ENCODE data around the gene OS9.

DNA sequence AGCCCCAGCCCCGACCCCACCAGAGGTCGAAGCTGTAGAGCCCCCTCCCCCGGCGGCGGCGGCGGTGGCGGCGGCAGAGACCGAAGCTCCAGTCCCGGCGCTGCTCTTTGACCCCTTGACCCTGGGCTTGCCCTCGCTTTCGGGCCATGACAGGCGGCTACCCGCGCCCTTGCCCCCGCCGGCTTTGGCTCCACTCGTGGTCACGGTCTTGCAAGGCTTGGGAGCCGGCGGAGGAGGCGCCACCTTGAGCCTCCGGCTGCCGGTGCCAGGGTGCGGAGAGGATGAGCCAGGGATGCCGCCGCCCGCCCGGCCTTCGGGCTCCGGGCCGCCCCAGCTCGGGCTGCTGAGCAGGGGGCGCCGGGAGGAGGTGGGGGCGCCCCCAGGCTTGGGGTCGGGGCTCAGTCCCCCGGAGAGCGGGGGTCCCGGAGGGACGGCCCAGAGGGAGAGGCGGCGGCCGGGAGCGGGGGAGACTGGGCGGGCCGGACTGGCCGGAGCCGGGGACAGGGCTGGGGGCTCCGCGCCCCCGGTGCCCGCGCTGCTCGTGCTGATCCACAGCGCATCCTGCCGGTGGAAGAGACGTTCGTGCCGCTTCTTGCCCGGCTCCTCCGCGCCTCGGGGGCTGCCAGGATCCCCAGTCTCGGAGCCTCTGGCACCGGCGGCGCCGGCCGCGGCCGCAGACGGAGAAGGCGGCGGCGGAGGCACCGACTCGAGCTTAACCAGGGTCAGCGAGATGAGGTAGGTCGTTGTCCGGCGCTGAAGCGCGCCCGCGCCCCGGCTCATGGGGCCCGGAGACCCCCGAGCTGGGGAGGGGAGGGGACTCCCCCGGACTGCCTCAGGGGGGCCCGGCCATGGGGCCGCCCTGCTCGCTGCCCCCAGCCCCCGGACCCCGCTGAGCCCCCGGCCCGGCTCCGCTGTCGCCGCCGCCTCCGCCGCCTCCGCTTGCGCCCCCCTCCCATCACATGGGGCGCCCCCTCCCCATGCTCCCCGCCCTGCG is 43.8 kb downstream of the OS9 start:
- TF ChIP-seq EP300 (IDR thresholded peaks at IDR 0.05) (no peak), POLR2A (IDR thresholded peaks at IDR 0.05) (no peak)
- TF ChIP-seq, protein P1, sequence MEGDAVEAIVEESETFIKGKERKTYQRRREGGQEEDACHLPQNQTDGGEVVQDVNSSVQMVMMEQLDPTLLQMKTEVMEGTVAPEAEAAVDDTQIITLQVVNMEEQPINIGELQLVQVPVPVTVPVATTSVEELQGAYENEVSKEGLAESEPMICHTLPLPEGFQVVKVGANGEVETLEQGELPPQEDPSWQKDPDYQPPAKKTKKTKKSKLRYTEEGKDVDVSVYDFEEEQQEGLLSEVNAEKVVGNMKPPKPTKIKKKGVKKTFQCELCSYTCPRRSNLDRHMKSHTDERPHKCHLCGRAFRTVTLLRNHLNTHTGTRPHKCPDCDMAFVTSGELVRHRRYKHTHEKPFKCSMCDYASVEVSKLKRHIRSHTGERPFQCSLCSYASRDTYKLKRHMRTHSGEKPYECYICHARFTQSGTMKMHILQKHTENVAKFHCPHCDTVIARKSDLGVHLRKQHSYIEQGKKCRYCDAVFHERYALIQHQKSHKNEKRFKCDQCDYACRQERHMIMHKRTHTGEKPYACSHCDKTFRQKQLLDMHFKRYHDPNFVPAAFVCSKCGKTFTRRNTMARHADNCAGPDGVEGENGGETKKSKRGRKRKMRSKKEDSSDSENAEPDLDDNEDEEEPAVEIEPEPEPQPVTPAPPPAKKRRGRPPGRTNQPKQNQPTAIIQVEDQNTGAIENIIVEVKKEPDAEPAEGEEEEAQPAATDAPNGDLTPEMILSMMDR (IDR thresholded peaks at IDR 0.05) = no peak

Measured in sigmoid colon (tissue), 4 donors.